Mesenteric fat pad (tissue), 1 donor: ENCODE results near the gene BCAS3. TPM values are rescaled to one million over a fixed set of nuclear protein-coding genes. Genes with fewer than 3 reads are reported as not detected.
"Not testable (repeated sequence)": the region's sequence is repeated elsewhere in the genome, so short reads cannot be mapped to it uniquely, and the experiment has no call there.

ENCODE experiments used
- DNase-seq: peaks from one replicate; pipeline ENCODE4 v3.0.0-alpha.2; 2020; ENCODE audit warnings: low spot score
- total RNA-seq: library from RNA; stranded (reverse); fragmentation: NEBNext Ultra II Directional; extraction: Animal tissue kit (Norgen Biotek cat#: 25700); gene quantifications from one replicate; pipeline ENCODE4 v1.2.1, GENCODE V29; 2021
- donor health status: DM: yes; HTN: yes; CAD: no.

BCAS3 gene
- total RNA-seq, 1 donor from 2014 or later = 20.8 TPM

DNA sequence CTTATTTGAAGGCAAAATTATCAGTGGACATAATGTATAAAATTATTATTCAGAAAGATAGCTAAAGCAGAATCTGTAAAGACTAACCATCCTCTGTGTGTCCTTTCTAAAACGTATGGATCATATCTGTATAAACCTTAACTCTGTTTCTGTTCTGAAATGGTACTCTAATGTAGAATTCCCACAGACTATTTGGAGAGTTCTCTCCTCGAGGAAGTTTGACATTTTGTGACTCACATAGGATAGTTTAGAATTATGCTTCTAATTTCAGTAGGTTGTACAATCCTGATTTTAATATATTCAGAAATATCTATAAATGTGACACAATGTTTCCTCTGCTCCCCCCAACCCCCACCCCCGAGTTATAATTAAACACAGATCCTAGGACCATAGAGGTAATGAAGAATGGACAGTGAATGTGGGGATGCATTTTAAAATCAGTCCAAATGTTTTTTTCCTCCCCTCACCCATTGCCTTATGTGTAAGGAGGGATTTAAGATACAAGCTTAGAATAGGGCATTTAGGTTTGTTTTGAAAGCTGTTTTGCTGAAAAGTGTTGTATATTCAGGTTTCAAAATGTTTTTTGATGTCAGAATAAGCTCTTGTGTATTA is 66.8 kb downstream of the BCAS3 start:
- DNase-seq = no peak

DNA sequence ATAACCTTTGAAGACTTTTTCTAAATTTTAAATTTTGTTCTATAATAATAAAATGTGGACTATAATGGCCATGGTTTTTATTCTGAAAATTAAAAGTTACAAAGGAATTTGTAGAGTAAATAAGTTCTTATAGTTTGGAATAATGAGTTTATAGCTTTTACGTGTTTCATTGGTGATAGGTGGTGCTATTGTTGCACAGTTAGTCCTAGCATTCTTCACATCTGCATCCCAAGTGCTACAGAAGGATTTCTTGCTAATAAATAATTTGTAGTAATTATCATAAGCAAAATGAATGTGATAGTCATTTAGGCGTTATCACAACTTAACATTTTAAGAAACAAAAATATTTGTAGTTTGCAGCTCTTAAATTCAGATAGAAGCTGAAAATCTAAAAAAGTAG is 67.9 kb downstream of the BCAS3 start:
- DNase-seq = no peak

DNA sequence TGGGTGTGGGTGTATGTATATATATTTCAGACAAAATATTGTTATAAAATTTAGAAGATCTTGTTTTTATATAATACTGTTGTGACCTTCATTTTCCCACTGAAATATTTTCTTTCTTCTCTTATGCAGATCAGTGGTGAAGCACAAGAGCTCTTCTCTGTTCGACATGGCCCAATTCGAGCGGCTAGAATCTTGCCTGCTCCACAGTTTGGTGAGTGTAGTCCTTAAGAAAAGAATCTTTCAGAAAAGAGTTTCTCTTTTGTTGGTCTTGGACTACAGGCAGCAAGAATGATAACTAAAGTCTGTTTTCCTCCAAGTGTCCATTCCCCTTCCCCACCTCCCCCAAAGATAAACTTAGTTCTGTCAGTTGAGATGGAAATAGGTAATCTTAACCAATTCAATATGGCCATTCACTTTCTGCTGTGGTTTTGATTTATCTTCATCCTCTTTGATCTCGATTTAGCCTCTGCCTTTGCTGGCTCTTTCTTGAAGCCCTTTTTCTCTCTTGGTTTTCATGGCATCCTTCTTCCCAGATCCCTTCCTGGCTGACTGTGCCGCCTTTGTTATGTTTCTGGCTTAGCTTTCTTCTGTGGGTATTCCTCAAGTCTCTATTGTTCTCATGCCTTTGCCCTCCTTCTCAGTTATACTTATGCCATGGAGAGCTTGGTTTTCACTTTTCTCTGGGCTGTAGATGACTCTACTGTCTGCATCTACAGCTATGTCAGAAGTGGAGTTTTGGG is 69.6 kb downstream of the BCAS3 start:
- DNase-seq = no peak

DNA sequence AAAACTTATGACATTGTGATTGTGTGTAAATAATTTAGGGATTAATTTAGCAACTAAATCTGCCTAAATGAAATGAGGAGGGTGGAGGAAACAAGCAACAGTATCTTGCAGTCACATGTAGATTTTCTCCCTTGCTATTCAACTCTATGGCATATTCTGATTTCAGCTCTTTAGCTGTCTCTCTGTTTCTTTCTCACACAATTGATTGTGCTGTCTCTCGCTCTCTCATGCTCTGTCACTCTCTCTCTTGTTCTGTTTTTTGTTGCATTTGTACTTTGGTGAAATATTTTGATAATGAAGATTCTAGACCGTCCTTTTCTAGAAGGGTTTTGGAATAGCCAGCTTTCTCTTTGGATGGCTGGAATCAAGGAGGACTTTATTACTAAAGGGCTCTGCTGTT is 70.6 kb downstream of the BCAS3 start:
- no peak for DNase-seq

DNA sequence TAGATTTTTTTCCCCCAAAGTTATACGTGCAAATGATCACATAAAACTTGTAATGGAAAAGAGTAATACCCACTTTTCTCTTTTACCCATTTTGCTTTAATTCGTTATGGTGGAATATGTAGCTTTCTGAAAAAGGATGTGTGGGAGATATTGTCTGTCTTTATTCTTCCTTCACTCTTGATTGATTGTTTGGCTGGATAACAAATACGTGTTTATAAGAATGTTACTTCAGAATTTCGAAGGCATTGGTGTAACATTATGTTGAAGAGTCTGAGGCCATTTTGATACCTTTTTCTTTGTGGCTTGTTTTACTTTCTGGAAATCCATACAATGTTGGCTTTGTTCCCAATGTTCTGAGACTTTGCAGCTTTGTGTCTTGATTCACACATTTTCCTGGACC is 71.4 kb downstream of the BCAS3 start:
- no peak for DNase-seq

DNA sequence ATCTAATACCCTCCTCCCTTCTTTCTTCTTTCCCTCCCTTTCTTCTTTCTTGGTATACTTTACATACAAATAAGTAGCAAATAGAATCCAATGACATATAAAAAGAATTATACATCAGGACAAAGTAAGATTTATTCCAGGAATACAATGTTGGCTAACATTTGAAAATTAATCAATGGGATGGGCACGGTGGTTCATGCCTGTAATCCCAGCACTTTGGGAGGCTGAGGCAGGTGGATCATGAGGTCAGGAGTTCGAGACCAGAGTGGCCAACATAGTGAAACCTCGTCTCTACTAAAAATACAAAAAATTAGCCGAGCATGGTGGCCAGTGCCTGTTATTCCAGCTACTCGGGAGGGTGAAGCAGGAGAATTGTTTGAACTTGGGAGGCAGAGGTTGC is 72.1 kb downstream of the BCAS3 start:
- no peak for DNase-seq

DNA sequence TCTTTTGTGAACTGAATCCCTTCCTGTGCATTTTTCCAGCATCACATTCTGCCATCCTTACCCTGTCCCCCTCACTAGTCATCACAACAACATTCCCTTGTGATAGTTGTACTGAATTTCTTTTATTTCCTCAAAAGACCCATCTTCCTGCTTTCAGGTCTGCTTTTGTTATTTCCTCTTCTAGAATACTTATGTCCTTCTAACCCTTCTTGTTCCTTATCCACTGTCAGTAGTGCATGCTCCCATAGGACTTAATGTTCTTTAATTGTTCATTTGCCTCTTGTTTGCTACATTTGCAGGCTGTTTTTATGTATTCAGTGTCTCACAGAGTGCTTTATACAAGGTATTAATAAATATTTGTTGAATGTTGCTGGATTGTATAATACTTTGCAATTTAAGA is 73.0 kb downstream of the BCAS3 start:
- no peak for DNase-seq

DNA sequence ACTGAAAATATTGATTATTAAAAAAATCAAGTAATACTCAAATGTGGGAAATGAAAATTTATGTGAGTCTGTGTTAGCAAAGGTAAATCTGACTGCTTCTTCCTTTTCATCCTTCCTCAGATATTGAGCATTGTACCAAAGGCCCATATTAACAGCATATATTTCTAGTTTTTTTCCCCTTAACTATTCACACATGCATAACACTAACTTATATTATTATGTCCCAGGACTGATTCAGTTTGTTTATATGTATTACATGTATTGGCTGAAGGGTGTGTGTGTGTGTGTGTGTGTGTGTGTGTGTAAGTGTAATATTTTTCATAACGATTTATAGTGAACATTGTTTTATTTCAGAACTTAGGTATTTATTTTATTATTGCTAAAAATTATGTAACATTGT is 74.2 kb downstream of the BCAS3 start:
- DNase-seq = no peak

DNA sequence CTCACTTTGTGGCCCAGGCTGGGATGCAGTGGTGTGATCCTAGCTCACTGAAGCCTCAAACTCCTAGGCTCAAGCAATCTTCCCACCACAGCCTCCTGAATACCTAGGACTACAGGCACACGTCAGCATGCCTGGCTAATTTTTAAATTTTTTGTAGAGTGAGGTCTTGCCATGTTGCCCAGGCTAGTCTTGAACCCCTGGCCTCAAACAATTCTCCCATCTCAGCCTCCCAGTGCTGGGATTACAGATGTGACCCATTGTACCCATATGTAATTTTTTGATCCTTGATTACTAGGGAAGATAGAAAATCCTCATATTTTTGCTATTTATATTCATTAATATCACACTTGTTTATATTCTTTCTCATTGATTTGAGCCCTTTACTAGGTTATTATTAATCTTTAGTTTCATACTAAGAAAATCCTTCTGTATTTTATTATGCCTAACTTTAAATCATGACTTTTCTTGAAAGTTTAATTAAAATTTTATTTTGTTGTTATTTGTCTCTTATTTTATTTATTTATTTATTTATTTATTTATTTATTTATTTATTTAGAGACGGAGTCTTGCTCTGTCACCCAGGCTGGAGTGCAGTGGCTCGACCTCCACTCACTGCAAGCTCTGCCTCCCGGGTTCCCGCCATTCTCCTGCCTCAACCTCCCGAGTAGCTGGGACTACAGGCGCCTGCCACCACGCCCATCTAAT is 75.4 kb downstream of the BCAS3 start:
- DNase-seq = no peak

DNA sequence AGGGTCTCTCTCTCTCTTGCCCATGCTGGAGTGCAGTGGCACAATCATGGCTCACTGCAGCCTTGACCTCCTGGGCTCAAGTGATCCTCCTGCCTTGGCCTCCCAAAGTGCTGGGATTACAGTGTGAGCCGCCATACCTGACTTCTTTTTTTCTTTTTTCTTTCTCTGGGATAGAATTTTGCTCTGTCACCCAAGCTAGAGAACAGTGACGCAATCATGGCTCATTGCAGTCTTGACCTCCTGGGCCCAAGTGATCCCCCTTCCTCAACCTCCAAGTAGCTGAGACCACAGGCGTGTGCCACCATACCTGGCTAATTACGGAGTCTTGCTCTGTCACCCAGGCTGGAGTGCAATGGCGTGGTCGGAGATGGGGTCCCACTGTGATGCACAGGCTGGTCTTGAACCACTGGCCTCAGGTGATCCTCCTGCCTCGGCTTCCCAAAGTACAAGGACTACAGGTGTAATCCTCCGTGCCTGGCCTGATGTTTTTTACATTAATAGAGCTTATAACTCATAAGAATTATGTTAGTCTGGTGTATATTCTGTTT is 76.5 kb downstream of the BCAS3 start:
- no peak for DNase-seq

DNA sequence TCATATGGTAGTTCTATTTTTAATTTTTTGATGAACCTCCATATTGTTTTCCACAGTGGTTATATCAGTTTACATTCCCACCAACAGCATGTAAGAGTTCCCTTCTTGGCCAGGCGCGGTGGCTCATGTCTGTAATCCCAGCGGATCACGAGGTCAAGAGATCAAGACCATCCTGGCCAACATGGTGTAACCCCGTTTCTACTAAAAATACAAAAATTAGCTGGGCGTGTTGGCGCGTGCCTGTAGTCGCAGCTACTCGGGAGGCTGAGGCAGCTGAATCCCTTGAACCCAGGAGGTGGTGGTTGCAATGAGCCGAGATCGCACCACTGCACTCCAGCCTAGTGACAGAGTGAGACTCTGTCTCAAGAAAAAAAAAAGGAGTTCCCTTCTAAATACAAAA is 79.1 kb downstream of the BCAS3 start:
- not testable (repeated sequence) for DNase-seq

DNA sequence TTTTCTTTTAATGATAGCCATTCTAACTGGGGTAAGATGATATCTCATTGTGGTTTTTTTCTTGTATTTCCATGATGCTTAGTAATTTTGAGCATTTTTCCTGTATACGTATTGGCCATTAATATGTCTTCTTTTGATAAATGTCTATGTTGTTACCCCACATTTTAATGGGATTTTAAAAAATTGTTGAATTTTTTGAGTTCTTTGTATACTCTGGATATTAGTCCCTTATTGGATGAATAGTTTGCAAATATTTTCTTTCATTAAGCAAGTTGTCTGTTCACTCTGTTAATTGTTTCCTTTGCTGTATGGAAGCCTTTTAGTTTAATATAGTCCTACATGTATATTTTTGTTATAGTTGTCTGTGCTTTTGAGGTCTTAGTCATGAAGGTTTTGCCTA is 79.8 kb downstream of the BCAS3 start:
- DNase-seq = no peak

DNA sequence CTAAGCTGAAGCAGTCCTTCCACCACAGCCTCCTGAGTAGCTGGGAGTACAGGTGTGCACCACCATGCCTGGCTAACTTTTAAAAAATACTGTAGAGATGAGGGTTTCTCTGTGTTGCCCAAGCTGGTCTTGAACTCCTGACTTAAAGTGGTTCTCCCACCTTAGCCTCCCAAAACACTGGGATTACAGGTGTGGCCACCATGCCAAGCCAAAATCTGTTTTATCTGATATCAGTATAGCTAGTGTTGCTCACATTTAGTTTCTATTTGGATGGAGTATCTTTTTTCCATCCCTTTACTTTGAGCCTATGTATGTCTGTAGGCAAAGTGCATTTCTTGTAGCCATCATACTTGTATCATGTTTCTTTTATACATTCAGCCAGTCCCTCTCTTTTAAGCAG is 82.1 kb downstream of the BCAS3 start:
- no peak for DNase-seq

DNA sequence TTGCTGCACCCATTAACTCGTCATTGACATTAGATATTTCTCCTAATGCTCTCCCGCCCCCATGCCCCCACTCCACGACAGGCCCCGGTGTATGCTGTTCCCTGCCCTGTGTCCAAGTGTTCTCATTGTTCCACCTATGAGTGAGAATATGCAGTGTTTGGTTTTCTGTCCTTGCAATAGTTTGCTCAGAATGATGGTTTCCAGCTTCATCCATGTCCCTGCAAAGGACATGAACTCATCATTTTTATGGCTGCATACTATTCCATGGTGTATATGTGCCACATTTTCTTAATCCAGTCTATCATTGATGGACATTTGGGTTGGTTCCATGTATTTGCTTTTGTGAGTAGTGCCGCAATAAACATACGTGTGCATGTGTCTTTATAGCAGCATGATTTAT is 83.7 kb downstream of the BCAS3 start:
- DNase-seq = not testable (repeated sequence)

DNA sequence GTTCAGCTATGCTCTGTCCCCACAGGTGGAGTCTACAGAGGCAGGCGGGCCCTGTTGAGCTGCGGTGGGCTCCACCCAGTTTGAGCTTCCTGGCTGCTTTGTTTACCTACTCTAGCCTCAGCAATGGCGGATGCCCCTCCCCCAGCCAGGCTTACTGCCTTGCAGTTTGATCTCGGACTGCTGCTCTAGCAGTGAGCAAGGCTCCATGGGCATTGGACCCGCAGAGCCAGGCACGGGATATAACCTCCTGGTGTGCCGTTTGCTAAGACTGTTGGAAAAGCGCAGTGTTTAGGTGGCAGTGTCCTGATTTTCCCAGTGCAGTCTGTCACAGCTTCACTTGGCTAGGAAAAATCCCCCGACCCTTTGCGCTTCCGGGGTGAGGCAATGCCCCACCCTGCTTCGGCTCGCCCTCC is 89.1 kb downstream of the BCAS3 start:
- DNase-seq = no peak

DNA sequence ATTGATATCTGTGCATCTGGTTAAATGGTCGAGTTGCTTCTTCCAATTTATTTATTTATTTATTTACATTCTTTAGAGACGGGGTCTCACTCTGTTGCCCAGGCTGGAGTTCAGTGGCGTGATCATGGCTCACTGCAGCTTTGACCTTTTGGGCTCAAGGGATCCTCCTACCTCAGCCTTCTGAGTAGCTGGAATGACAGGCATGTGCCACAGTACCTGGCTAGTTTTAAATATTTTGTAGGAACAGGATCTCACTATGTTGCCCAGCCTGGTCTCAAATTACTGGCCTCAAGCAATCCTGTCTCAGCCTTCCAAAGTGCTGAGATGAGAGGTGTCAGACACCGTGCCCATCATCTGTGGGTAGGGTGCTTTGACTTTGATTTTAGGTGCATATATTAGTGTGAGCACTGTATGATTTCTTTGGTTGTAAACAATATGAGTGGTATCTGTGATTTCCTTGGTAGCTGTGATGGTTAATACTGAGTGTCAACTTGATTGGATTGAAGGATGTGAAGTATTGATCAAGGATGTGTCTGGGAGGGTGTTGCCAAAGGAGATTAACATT is 90.2 kb downstream of the BCAS3 start:
- DNase-seq = no peak

DNA sequence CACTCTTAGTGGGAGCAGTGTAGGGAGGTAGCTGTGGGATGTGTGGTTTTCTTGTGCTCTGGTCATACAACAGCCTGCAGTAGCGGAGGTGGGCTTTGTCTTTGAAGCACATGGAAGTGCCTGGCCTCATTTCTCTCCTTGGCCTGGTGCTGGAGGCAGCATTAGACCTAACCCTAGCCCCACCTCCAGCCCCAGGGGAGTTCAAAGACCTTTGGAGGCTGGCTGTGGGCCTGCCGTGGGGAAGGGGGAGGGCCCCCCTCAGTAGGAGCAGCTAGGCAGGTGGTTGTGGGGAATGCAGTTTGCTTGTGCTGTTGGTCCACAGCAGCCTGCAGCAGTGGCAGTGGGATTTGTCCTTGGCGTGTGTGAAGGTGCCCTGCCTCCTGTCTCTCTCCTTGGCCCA is 91.7 kb downstream of the BCAS3 start:
- DNase-seq = no peak

DNA sequence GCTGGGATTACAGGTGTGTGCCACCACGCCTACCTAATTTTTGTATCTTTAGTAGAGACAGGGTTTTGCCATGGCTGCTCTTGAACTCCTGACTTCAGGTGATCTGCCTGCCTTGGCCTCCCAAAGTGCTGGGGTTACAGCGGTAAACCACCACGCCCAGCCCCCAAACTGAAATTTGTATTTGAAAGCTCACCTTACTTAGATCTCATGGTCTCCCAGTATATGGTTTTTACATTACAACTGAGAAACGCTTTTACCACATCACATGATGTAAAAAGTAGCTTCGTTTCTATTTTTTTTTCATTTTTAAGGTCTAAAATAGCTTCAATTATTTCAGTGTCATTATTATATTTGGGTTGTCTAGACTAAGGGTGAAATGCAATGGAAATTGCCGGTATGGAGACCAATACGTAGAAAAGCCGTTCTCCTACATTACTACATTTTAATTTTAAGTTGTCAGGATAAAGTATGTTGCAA is 93.3 kb downstream of the BCAS3 start:
- DNase-seq = no peak

DNA sequence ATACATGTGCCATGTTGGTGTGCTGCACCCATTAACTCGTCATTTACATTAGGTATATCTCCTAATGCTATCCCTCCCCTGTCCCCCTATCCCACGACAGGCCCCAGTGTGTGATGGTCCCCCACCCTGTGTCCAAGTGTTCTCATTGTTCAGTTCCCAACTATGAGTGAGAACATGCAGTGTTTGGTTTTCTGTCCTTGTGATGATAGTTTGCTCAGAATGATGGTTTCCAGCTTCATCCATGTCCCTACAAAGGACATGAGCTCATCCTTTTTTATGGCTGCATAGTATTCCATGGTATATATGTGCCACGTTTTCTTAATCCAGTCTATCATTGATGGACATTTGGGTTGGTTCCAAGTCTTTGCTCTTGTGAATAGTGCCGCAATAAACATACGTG is 94.0 kb downstream of the BCAS3 start:
- not testable (repeated sequence) for DNase-seq

DNA sequence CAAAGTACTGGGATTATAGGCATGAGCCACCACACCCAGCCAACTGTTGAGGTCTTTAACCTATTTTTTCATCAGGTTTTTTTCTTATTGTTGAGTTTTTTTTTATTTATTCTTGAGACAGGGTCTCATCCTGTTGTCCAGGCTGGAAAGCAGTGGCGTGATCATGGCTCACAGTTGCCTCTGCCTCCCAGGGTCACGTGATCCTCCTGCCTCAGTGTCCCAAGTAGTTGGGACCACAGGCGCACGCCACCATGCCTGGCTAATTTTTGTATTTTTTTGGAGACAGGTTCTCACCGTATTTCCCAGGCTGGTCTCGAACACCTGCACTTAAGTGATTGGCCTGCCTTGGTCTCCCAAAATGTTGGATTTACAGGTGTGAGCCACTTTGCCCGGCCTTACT is 95.9 kb downstream of the BCAS3 start:
- no peak for DNase-seq

DNA sequence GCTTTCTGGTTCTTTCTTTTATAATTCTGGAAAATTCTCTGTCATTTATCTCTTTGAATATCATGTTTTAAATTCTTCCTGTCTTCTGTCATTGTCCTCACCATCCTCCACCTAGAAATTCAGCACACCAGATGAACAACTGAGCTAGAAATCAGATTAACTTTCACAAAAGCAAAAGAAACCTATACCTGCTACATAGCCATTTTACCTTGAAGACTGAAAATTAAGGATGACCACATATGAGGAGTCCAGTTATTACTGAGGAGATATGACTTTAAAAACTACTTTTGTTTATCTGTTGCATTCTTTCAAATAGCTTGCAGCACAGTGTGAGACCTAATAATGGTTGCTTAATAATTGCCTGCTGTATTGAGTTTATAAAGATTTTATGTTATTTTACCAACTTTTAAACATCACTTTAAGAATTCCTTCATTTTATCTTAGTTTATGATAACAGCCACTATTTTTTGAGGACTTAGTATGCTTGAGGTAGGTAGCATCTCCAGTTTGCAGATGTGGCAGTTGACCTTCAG is 104.3 kb downstream of the BCAS3 start:
- no peak for DNase-seq

DNA sequence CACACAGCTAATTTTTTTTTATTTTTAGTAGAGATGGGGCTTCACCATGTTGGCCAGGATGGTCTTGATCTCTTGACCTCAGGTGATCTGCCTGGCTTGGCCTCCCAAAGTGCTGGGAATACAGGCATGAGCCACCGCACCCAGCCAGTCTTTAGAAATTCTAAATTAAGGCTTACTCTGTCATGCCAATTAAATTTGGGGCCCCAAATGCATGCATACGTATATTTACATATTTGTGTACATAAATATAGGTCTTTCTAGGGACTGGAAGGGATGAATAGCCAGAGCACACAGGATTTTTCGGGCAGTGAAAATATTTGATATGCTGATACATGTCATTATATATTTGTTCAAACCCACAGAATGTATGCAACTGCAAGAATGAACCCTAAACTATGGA is 105.1 kb downstream of the BCAS3 start:
- DNase-seq = no peak
